DMS153 treated with DMSO at 0.1 percent for 48 hours (cell line): ENCODE data around the gene IKBKE.

Experiments
- DNase-seq: peaks from one replicate; lab custom pipeline; 2025; ENCODE audit not compliant: unreplicated experiment; lab: John Stamatoyannopoulos, UW

IKBKE gene

DNA sequence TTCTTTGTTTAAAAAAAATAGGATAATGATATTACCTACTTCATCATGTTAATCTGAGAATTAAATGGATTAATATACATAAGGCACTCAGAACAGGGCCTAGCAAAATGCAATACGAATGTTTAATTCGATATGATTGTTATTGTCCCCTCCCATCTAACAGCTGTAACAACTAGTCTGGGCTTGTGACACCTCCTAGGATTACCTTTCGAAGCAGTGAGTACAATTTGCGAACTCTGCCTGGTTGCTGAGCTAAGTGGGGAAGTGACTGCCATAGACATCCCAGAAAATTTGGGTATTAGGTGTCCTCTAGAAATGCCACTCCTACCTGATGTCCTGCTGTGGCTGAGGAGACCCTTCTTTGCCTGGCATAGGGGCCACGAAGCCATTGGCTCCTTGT, 40.1 kb downstream of the IKBKE start:
- no peak for DNase-seq

GRCh38 chr1:206511362-206512057, 41.2 kb downstream of the IKBKE start:
- no peak for DNase-seq

DNA sequence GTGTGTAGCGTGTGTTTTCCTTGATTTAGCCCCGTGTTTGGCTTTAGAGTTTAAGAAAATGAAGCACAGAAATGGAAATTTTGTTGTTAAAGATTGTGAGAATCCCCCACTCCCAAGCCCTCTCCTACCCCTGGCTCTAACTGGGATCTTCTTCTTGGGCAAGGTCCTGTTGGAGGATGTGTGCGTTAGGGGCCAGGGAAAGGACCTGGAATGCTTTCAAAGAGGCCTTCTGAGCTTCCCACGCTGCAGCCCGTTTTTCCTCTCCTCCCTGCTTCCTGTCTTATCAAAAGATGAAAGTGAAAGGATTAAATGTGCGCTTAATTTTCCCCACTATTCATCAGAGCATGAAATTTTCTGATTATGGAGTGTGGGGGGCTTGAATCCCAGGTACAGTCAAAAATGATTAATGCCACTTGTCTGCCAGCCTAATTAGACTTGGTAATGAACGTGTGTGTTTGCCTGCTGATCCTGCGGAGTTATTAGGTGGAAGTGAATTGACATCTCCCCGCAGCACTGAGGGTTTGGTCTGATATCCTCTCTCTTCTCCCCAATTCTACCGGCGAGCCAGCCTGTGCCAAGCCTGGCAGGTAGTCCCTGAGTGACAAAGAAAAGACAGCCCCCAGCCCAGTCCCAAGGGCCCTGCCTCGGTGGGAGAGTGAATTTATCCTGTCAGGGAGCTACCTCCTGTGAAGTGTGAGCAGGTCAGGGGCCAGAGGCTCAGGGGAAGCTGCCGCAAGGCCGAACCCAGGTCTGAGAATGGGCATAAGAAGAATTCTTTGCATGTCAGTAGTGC, 42.0 kb downstream of the IKBKE start:
- peak; percentile 31 for DNase-seq

DNA sequence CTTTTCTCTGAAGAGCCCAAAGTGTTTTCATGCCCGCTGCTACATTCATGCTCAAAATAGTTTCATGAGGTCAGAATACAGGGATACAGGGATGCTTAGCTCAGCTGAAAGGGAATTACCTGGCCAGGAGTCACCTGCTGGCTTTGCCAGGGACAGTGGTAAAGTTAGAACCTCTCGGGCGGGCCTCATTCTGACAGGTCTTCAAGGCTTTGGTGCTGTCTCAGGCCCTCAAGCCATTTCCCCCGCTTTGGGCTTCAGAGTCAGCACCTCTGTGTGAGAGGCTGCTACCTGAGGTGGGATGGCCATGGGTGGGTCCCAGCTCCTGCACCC, 42.5 kb downstream of the IKBKE start:
- no peak for DNase-seq

GRCh38 chr1:206513312-206514111, 43.2 kb downstream of the IKBKE start:
- DNase-seq, result no peak

GRCh38 chr1:206514813-206515387, 44.6 kb downstream of the IKBKE start:
- no peak for DNase-seq

DNA sequence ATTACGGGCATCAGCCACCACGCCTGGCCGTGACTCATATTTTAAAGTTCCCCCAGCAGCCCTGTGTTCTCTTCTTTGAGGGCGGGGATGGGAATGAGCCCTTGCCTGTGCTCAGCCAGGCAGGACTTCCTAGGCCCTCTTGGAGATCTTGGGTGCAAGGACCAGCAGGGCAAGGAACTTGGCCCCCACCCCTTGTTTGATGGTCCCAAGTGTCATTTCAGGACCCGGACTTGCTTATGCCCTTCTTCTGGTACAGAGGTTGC, 46.4 kb downstream of the IKBKE start:
- no peak for DNase-seq

DNA sequence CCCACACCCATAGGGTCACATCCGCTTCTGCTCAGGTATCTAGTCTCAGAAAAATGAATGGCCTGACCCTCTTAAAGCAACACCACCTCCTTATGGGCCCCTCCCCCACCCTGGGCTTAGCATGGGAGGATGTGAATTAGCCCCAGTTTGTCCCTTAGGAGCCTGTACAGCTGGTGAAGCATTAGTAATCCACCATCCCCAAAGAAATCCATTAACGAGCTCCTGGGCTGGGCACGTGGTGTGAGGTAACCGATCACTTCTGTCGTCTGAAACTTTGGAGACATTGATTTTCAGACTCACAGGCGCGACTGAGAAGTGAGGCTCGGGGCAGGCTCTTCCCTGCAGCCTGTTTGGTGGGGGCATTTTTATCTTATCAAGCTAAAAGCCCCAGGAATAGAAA, 47.5 kb downstream of the IKBKE start:
- DNase-seq, result no peak

- no peak for DNase-seq
Observed at GRCh38 chr1:206518206-206518605, 47.9 kb downstream of the IKBKE start.

- no peak for DNase-seq
Observed at GRCh38 chr1:206518743-206519142, 48.5 kb downstream of the IKBKE start.

DNA sequence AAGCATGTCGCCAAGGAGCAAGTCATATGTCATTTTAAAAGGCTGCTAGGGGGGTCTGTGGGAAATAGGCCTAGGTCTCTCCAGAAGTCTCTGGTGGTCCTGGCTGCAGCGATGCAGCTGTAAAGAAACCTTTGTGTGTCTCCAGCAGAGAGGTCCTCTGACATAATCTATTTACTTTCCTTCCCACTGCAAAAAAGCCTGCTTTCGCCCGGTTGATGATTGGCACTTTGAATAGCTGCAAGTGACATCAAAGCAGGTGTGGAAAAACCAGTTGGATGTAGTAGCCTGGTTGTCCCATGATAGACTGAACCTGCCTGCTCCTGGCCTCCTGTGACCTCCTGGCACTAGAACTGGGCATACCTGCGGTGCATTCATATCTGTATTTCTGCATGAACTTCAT, 50.9 kb downstream of the IKBKE start:
- peak; percentile 52 for DNase-seq

DNA sequence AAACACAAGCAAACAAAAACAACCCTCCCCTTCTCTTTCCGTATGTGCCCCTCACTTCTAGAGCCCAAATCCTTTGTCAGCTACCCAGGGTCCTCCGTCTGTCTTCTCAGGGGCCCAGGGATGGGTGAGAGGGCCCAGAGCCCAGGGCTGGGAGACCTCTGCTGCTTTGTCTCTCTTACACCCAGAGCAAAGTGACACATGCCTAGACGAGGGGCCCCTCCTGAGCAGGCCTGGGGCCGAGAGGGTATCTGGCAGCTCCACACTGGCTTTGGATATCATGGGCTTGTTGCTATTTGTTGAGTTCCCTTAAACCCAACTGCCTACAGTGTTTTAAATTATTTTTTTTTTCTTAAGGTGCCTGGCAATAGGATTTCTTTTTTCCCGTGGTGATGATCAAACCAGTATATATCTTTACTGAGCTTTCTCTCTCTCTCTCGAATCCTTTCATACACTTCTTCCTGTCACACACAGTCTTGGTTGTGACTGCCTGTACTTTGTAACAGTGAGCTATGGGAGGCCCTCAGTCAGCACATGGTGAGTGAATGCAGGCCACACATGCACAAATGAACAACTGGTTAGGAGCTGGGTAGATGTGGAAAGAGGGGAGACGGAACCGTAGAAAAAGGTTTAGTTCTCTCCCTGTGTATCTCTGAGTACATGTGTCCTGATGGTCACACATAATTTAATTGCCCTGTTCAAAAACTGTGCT, 51.6 kb downstream of the IKBKE start:
- DNase-seq, result no peak

DNA sequence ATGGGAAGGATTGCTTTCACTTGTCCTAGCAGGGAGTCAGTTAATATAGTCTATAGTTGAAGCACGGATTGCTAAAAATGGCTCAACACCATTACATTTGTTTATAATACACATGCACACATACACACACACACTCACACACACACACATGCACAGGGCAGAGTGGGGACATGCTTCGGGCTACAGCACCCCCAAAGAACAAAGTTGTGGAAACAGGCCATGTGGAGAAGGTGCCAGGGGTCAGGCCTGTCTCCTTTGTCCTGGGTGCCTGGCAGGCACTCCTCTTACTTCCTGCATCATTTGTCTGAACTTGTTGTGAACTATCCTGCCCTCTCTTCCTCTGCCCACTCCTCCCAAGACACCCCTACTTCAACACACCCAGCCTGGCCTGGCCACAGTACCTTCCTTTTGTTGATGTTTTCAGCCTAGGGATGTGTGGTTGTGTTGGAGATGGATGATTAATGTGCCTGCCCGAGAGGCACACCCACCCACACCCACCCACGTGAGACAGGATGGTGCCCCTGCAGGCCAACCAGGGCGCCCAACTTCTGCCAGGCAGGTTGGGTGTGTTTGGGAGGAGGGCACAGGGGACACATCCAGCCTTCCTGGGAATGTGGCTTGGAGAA, 54.6 kb downstream of the IKBKE start:
- no peak for DNase-seq

- no peak for DNase-seq
Observed at GRCh38 chr1:206526064-206526911, 56.0 kb downstream of the IKBKE start.

- no peak for DNase-seq
Observed at GRCh38 chr1:206529425-206529824, 59.1 kb downstream of the IKBKE start.

GRCh38 chr1:206532368-206532767, 62.1 kb downstream of the IKBKE start:
- no peak for DNase-seq

- no peak for DNase-seq
Observed at GRCh38 chr1:206534552-206534951, 64.3 kb downstream of the IKBKE start.

GRCh38 chr1:206535853-206536188, 65.5 kb downstream of the IKBKE start:
- DNase-seq, result no peak

- DNase-seq, result no peak
Observed at GRCh38 chr1:206537141-206537540, 66.9 kb downstream of the IKBKE start.
